Muscle layer of colon (tissue), 2 donors: ENCODE measurements around the gene MAP2K5.

Experiments
- H3K27ac ChIP-seq: one replicate; pipeline ENCODE4 v1.7.0; 2013; ENCODE audit warnings: low read depth, mild to moderate bottlenecking, low read length, moderate library complexity
- H3K27me3 ChIP-seq, 2 donors: one replicate each; pipeline ENCODE4 v1.7.0; 2013; ENCODE audit warnings: low read length in 2 of 2, mild to moderate bottlenecking in 2 of 2; ENCODE audit not compliant: insufficient read depth in 2 of 2, control insufficient read depth in 1 of 2
- H3K36me3 ChIP-seq: one replicate; pipeline ENCODE4 v1.7.0; 2013; ENCODE audit warnings: mild to moderate bottlenecking, low read length; ENCODE audit not compliant: insufficient read depth
- H3K4me1 ChIP-seq: one replicate; pipeline ENCODE4 v1.7.0; 2013; ENCODE audit warnings: mild to moderate bottlenecking, low read length; ENCODE audit not compliant: insufficient read depth
- H3K4me3 ChIP-seq, 2 donors: one replicate each; pipeline ENCODE4 v1.7.0; 2013; ENCODE audit warnings: low read length in 2 of 2, low read depth in 1 of 2, mild to moderate bottlenecking in 1 of 2, moderate library complexity in 1 of 2
- H3K9ac ChIP-seq: one replicate; pipeline ENCODE4 v1.7.0; 2013; ENCODE audit warnings: low read length
- H3K9me3 ChIP-seq: one replicate; pipeline ENCODE4 v1.7.0; 2013; ENCODE audit warnings: mild to moderate bottlenecking, low read length
- donor health status: abdominal sarcoma.
- donor health status: Adenocarcinoma of cecum.

The MAP2K5 gene

GRCh38 chr15:67770358-67770628, 227.8 kb downstream of the MAP2K5 start:
- Histone ChIP-seq H3K4me1 (peaks cover 12% of the 10 kb centered on the region), H3K27me3 (no peaks in the 10 kb centered on the region), H3K27ac (no peak overlapping the region), H3K9ac (no peak overlapping the region), H3K4me3 (no peak overlapping the region), H3K9me3 (no peaks in the 10 kb centered on the region), H3K36me3 (peaks cover 3% of the 10 kb centered on the region)

GRCh38 chr15:67771189-67771800, 228.8 kb downstream of the MAP2K5 start:
- Histone ChIP-seq H3K36me3 (peaks cover 3% of the 10 kb centered on the region), H3K27ac (no peak overlapping the region), H3K4me1 (peaks cover 12% of the 10 kb centered on the region), H3K4me3 (no peak overlapping the region), H3K9ac (no peak overlapping the region), H3K27me3 (no peaks in the 10 kb centered on the region), H3K9me3 (no peaks in the 10 kb centered on the region)

GRCh38 chr15:67774626-67775025, 232.1 kb downstream of the MAP2K5 start:
- Histone ChIP-seq H3K9me3 (no peaks in the 10 kb centered on the region), H3K27ac (no peak overlapping the region), H3K36me3 (peaks cover 3% of the 10 kb centered on the region), H3K27me3 (no peaks in the 10 kb centered on the region), H3K4me1 (peaks cover 2% of the 10 kb centered on the region), H3K9ac (no peak overlapping the region), H3K4me3 (no peak overlapping the region)

GRCh38 chr15:67775250-67775649, 232.7 kb downstream of the MAP2K5 start:
- Histone ChIP-seq H3K27me3 (no peaks in the 10 kb centered on the region), H3K36me3 (peaks cover 3% of the 10 kb centered on the region), H3K4me3 (no peak overlapping the region), H3K4me1 (no peaks in the 10 kb centered on the region), H3K9me3 (no peaks in the 10 kb centered on the region), H3K9ac (no peak overlapping the region), H3K27ac (no peak overlapping the region)

GRCh38 chr15:67775998-67776397, 233.5 kb downstream of the MAP2K5 start:
- Histone ChIP-seq H3K9me3 (no peaks in the 10 kb centered on the region), H3K27me3 (no peaks in the 10 kb centered on the region), H3K27ac (no peak overlapping the region), H3K4me3 (no peak overlapping the region), H3K9ac (no peak overlapping the region), H3K36me3 (peaks cover 3% of the 10 kb centered on the region), H3K4me1 (no peaks in the 10 kb centered on the region)

- Histone ChIP-seq H3K9me3 (no peaks in the 10 kb centered on the region), H3K4me3 (no peak overlapping the region), H3K4me1 (no peaks in the 10 kb centered on the region), H3K27ac (no peak overlapping the region), H3K36me3 (peaks cover 3% of the 10 kb centered on the region), H3K9ac (no peak overlapping the region), H3K27me3 (no peaks in the 10 kb centered on the region)
Measured at GRCh38 chr15:67776600-67776999, 234.1 kb downstream of the MAP2K5 start.

- Histone ChIP-seq H3K4me3 (no peak overlapping the region), H3K4me1 (no peaks in the 10 kb centered on the region), H3K27ac (no peak overlapping the region), H3K27me3 (no peaks in the 10 kb centered on the region), H3K9ac (no peak overlapping the region), H3K36me3 (peaks cover 3% of the 10 kb centered on the region), H3K9me3 (no peaks in the 10 kb centered on the region)
Measured at GRCh38 chr15:67777071-67777470, 234.6 kb downstream of the MAP2K5 start.

- Histone ChIP-seq H3K9ac (no peak overlapping the region), H3K36me3 (peaks cover 3% of the 10 kb centered on the region), H3K27me3 (no peaks in the 10 kb centered on the region), H3K27ac (no peak overlapping the region), H3K4me1 (no peaks in the 10 kb centered on the region), H3K4me3 (no peak overlapping the region), H3K9me3 (no peaks in the 10 kb centered on the region)
Measured at GRCh38 chr15:67777773-67778172, 235.3 kb downstream of the MAP2K5 start.

GRCh38 chr15:67778968-67779548, 236.6 kb downstream of the MAP2K5 start:
- no peak overlapping the region for H3K27ac ChIP-seq
- H3K9me3 ChIP-seq = no peaks in the 10 kb centered on the region
- no peaks in the 10 kb centered on the region for H3K4me1 ChIP-seq
- no peaks in the 10 kb centered on the region for H3K36me3 ChIP-seq
- H3K4me3 ChIP-seq = no peak overlapping the region
- no peaks in the 10 kb centered on the region for H3K27me3 ChIP-seq
- no peak overlapping the region for H3K9ac ChIP-seq

- Histone ChIP-seq H3K27me3 (no peaks in the 10 kb centered on the region), H3K9me3 (no peaks in the 10 kb centered on the region), H3K4me1 (no peaks in the 10 kb centered on the region), H3K4me3 (no peak overlapping the region), H3K9ac (no peak overlapping the region), H3K27ac (no peak overlapping the region), H3K36me3 (no peaks in the 10 kb centered on the region)
Measured at GRCh38 chr15:67779549-67780111, 237.1 kb downstream of the MAP2K5 start.

- Histone ChIP-seq H3K27me3 (no peaks in the 10 kb centered on the region), H3K9ac (no peak overlapping the region), H3K27ac (no peak overlapping the region), H3K9me3 (no peaks in the 10 kb centered on the region), H3K36me3 (no peaks in the 10 kb centered on the region), H3K4me1 (no peaks in the 10 kb centered on the region), H3K4me3 (no peak overlapping the region)
Measured at GRCh38 chr15:67781061-67781460, 238.6 kb downstream of the MAP2K5 start.
